Hepatocyte (in vitro differentiated cells): ENCODE results near the gene ACADVL. TPM values are rescaled to one million over a fixed set of nuclear protein-coding genes. Genes with fewer than 3 reads are reported as not detected.

ENCODE experiments used
- DNase-seq: peaks from one replicate; pipeline ENCODE4 v3.0.0-alpha.2; 2016; ENCODE audit warnings: low spot score
- H2AFZ ChIP-seq: fragments of 200-600 bp; sonication (generic); 2 replicates; pipeline ENCODE4 v1.6.0; 2016; ENCODE audit warnings: antibody characterized with exemption, mild to moderate bottlenecking
- H3K27ac ChIP-seq: fragments of 200-600 bp; sonication (generic); 2 replicates; pipeline ENCODE4 v1.5.1; 2016; ENCODE audit warnings: mild to moderate bottlenecking
- H3K27me3 ChIP-seq: fragments of 200-600 bp; sonication (generic); 2 replicates; pipeline ENCODE4 v1.6.1; 2016
- H3K36me3 ChIP-seq: fragments of 200-600 bp; sonication (generic); replicated peaks from 2 replicates; pipeline ENCODE4 v1.5.1; 2016; ENCODE audit warnings: low read depth; ENCODE audit not compliant: insufficient read depth
- H3K4me1 ChIP-seq: fragments of 200-600 bp; sonication (generic); 2 replicates; pipeline ENCODE4 v1.5.1; 2016; ENCODE audit warnings: mild to moderate bottlenecking, moderate library complexity; ENCODE audit not compliant: insufficient read depth
- H3K4me2 ChIP-seq: fragments of 200-600 bp; sonication (generic); 2 replicates; pipeline ENCODE4 v1.6.0; 2016
- H3K4me3 ChIP-seq: fragments of 200-600 bp; sonication (generic); 2 replicates; pipeline ENCODE4 v1.5.1; 2016; ENCODE audit warnings: mild to moderate bottlenecking
- H3K79me2 ChIP-seq: fragments of 200-600 bp; sonication (generic); 2 replicates; pipeline ENCODE4 v1.6.0; 2017; ENCODE audit warnings: mild to moderate bottlenecking
- H3K9me2 ChIP-seq: fragments of 200-600 bp; sonication (generic); replicated peaks from 2 replicates; pipeline ENCODE4 v1.6.0; 2017; ENCODE audit warnings: mild to moderate bottlenecking; ENCODE audit not compliant: insufficient read depth
- H3K9me3 ChIP-seq: fragments of 200-600 bp; sonication (generic); 2 replicates; pipeline ENCODE4 v1.5.1; 2016; ENCODE audit warnings: low read depth, mild to moderate bottlenecking
- H4K20me1 ChIP-seq: fragments of 200-600 bp; sonication (generic); 2 replicates; pipeline ENCODE4 v1.6.0; 2016; ENCODE audit warnings: mild to moderate bottlenecking; ENCODE audit not compliant: insufficient read depth, poor library complexity, severe bottlenecking
- EZH2 ChIP-seq: fragments of 200-600 bp; sonication (generic); IDR thresholded peaks from 2 replicates; pipeline ENCODE4 v1.6.1; 2016; ENCODE audit warnings: antibody characterized with exemption, mild to moderate bottlenecking, borderline replicate concordance
- EZH2phosphoT487 ChIP-seq: fragments of 200-600 bp; sonication (generic); IDR thresholded peaks from one replicate; pipeline ENCODE4 v1.6.1; 2018; ENCODE audit warnings: antibody characterized with exemption, mild to moderate bottlenecking, low read depth, moderate library complexity; ENCODE audit not compliant: unreplicated experiment, severe bottlenecking
- WGBS: methylation state at CpG from one replicate; pipeline ENCODE4 v1.1.6; 2016; ENCODE audit warnings: low lambda C conversion rate; ENCODE audit errors: missing lambda C conversion rate; 5-methylcytosine and 5-hydroxymethylcytosine counted together
- polyA plus RNA-seq: library from polyadenylated mRNA; unstranded; fragments of >200 nt; fragmentation: Nextera tagmentation; extraction: Ambion mirVana; gene quantifications from 2 replicates; pipeline ENCODE4 v1.2.1, GENCODE V29; 2016
- total RNA-seq: library from RNA; depleted of rRNA; stranded (reverse); fragments of >200 nt; gene quantifications from 2 replicates; pipeline ENCODE4 v1.2.3, GENCODE V29; 2014
- TF ChIP-seq, protein P1 (sequence below): fragments of 200-600 bp; sonication (generic); IDR thresholded peaks from 2 replicates; pipeline ENCODE4 v1.5.1; 2016; ENCODE audit warnings: antibody characterized with exemption, mild to moderate bottlenecking; ENCODE audit not compliant: poor library complexity

The ACADVL gene
- total and polyA plus RNA-seq, 2 experiments from 2014 or later = 469 to 1,250 TPM

DNA sequence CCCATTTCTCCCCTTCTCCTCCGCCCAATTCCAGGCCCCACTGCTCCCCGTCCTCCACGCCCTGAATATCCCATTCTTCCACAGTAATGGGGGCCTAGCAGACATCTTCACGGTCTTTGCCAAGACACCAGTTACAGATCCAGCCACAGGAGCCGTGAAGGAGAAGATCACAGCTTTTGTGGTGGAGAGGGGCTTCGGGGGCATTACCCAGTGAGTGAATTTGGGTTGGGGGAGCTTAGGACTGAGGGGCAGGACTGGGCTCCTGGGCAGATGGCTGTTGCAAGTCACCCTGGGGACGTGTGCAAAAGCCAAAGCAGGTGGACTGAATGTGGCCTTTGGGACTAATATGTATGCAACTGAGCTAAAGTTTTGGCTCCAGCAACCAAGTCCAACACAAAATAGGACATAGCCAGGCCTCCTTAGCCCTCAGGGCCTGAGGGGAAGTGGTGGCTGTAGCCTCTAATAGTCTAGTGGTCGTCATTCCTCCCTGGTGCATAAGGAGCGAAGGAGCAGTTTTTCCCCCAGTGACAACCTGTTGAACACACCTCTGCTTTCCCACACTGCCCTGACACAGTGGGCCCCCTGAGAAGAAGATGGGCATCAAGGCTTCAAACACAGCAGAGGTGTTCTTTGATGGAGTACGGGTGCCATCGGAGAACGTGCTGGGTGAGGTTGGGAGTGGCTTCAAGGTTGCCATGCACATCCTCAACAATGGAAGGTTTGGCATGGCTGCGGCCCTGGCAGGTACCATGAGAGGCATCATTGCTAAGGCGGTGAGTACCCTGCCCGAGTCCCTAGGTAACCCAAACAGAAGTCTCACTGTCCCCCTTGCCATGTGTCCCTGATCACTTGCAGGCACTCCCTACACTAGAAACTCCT is 2.6 kb downstream of the ACADVL start:
- Histone ChIP-seq H3K79me2 (peaks cover 34% of the 10 kb centered on the region), H3K4me3 (no peak overlapping the region), H3K36me3 (no peaks in the 10 kb centered on the region), H4K20me1 (no peaks in the 10 kb centered on the region), H3K9me2 (no peaks in the 10 kb centered on the region), H3K9me3 (no peaks in the 10 kb centered on the region), H3K27ac (no peak overlapping the region), H3K4me1 (peaks cover 31% of the 10 kb centered on the region), H2AFZ (no peak overlapping the region), H3K4me2 (no peak overlapping the region), H3K27me3 (no peaks in the 10 kb centered on the region)
- TF ChIP-seq, protein P1, sequence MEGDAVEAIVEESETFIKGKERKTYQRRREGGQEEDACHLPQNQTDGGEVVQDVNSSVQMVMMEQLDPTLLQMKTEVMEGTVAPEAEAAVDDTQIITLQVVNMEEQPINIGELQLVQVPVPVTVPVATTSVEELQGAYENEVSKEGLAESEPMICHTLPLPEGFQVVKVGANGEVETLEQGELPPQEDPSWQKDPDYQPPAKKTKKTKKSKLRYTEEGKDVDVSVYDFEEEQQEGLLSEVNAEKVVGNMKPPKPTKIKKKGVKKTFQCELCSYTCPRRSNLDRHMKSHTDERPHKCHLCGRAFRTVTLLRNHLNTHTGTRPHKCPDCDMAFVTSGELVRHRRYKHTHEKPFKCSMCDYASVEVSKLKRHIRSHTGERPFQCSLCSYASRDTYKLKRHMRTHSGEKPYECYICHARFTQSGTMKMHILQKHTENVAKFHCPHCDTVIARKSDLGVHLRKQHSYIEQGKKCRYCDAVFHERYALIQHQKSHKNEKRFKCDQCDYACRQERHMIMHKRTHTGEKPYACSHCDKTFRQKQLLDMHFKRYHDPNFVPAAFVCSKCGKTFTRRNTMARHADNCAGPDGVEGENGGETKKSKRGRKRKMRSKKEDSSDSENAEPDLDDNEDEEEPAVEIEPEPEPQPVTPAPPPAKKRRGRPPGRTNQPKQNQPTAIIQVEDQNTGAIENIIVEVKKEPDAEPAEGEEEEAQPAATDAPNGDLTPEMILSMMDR = no peak
- TF ChIP-seq EZH2 (no peak), EZH2phosphoT487 (no peak)
- DNase-seq = no peak
- 92% methylated on average over 15 of the region's 15 CpGs for WGBS

DNA sequence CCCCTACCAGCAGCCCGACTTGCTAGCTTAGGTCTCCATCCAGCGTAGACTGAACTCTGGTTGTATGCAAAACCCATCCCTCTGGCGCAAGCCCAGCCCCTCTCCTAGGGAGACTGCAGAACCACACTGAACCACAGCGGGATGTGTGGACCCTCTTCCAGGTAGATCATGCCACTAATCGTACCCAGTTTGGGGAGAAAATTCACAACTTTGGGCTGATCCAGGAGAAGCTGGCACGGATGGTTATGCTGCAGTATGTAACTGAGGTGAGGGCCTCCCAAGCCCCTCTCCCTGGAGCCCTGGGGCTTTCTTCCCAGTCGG is 3.2 kb downstream of the ACADVL start:
- Histone ChIP-seq H2AFZ (no peak overlapping the region), H3K36me3 (no peaks in the 10 kb centered on the region), H3K9me2 (no peaks in the 10 kb centered on the region), H3K4me3 (no peak overlapping the region), H3K4me1 (peaks cover 27% of the 10 kb centered on the region), H3K79me2 (peaks cover 30% of the 10 kb centered on the region), H3K4me2 (no peak overlapping the region), H3K27ac (no peak overlapping the region), H4K20me1 (peaks cover 3% of the 10 kb centered on the region), H3K9me3 (no peaks in the 10 kb centered on the region), H3K27me3 (no peaks in the 10 kb centered on the region)
- WGBS = 85% methylated on average over 7 of the region's 7 CpGs
- no peak for TF ChIP-seq EZH2phosphoT487
- TF ChIP-seq EZH2 = no peak
- DNase-seq = no peak

DNA sequence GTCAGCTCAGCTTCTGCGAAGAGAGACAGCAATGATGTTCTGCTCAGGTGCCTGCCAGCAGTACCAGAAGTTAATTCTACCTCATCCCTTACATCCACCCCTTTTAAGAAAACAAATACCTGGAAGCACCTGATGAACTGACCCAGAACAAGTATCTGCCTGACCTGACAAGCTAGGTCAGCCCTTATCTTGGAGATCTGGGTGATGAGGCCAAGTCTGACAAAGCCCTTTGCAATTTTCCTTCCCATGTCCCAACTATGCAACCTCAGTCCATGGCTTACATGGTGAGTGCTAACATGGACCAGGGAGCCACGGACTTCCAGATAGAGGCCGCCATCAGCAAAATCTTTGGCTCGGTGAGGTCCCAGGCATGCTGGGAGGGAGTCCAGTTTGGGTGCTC is 3.6 kb downstream of the ACADVL start:
- H2AFZ ChIP-seq = no peak overlapping the region
- 88% methylated on average over 4 of the region's 4 CpGs for WGBS
- H3K4me1 ChIP-seq = peaks cover 23% of the 10 kb centered on the region
- no peak for DNase-seq
- no peaks in the 10 kb centered on the region for H3K9me3 ChIP-seq
- H3K4me3 ChIP-seq = no peak overlapping the region
- H4K20me1 ChIP-seq = peaks cover 4% of the 10 kb centered on the region
- no peak overlapping the region for H3K27ac ChIP-seq
- no peaks in the 10 kb centered on the region for H3K36me3 ChIP-seq
- peaks cover 26% of the 10 kb centered on the region for H3K79me2 ChIP-seq
- no peaks in the 10 kb centered on the region for H3K9me2 ChIP-seq
- no peaks in the 10 kb centered on the region for H3K27me3 ChIP-seq
- no peak overlapping the region for H3K4me2 ChIP-seq
- TF ChIP-seq EZH2phosphoT487 (no peak), EZH2 (no peak)
- TF ChIP-seq, protein P1 = no peak

DNA sequence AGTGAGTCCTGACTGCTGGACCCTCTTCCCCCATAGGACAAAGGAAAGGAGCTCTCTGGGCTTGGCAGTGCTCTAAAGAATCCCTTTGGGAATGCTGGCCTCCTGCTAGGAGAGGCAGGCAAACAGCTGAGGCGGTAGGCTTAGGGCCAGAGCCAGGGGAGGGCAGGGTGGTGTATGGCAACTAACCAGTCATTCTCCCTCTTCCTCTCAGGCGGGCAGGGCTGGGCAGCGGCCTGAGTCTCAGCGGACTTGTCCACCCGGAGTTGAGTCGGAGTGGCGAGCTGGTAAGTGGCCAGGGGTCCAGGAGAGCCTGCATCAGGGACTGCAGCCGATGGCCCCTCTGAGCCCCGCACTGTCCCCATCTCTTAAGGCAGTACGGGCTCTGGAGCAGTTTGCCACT is 4.4 kb downstream of the ACADVL start:
- Histone ChIP-seq H3K9me3 (no peaks in the 10 kb centered on the region), H3K9me2 (no peaks in the 10 kb centered on the region), H4K20me1 (peaks cover 6% of the 10 kb centered on the region), H3K79me2 (peaks cover 25% of the 10 kb centered on the region), H3K27me3 (no peaks in the 10 kb centered on the region), H3K4me1 (peaks cover 19% of the 10 kb centered on the region), H3K4me2 (no peak overlapping the region), H2AFZ (no peak overlapping the region), H3K36me3 (no peaks in the 10 kb centered on the region), H3K27ac (no peak overlapping the region), H3K4me3 (no peak overlapping the region)
- no peak for TF ChIP-seq EZH2
- TF ChIP-seq EZH2phosphoT487 = no peak
- TF ChIP-seq, protein P1 = no peak
- WGBS = 93% methylated on average over 10 of the region's 10 CpGs
- DNase-seq = no peak
